SU-DHL-6 (cell line): Measurements from ENCODE around the gene MYO5C.
"Not testable (repeated sequence)": the region's sequence is repeated elsewhere in the genome, so short reads cannot be mapped to it uniquely, and the experiment has no call there.

Experiments
- H2AFZ ChIP-seq: fragments of 200-600 bp; sonication (generic); 2 replicates; pipeline ENCODE4 v1.6.1; 2014; ENCODE audit warnings: low read depth, mild to moderate bottlenecking, moderate library complexity, mixed read lengths, antibody characterized with exemption, low read length; ENCODE audit not compliant: severe bottlenecking
- H3F3A ChIP-seq: fragments of 200-600 bp; shearing (Covaris generic); 2 replicates; pipeline ENCODE4 v1.6.0; 2016; ENCODE audit warnings: antibody characterized with exemption, mild to moderate bottlenecking; ENCODE audit not compliant: insufficient read depth
- H3K27ac ChIP-seq: fragments of 200-600 bp; sonication (generic); 2 replicates; pipeline ENCODE4 v1.5.1; 2016; ENCODE audit warnings: low read depth, mild to moderate bottlenecking, low read length, moderate library complexity, mixed read lengths
- H3K27me3 ChIP-seq: fragments of 200-600 bp; sonication (generic), shearing (Covaris generic); 2 replicates; pipeline ENCODE4 v1.6.0; 2014; ENCODE audit warnings: mild to moderate bottlenecking, low read length
- H3K36me3 ChIP-seq: fragments of 200-600 bp; sonication (generic); 2 replicates; pipeline ENCODE4 v1.6.1; 2014; ENCODE audit warnings: mild to moderate bottlenecking, low read length, mixed read lengths
- H3K4me2 ChIP-seq: fragments of 300-600, 200-600 bp; shearing (Covaris generic), sonication (generic); 2 replicates; pipeline ENCODE4 v1.6.0; 2014; ENCODE audit warnings: low read length, low read depth, mild to moderate bottlenecking; ENCODE audit not compliant: poor library complexity, severe bottlenecking
- H3K4me3 ChIP-seq: fragments of 200-600 bp; sonication (generic); 2 replicates; pipeline ENCODE4 v1.5.1; 2014; ENCODE audit warnings: antibody characterized with exemption, low read length, mild to moderate bottlenecking, mixed read lengths; ENCODE audit not compliant: insufficient read depth, poor library complexity, severe bottlenecking
- H3K79me2 ChIP-seq: fragments of 200-600 bp; sonication (generic); 2 replicates; pipeline ENCODE4 v1.6.1; 2014; ENCODE audit warnings: mild to moderate bottlenecking, low read length, moderate library complexity; ENCODE audit not compliant: insufficient read depth
- H3K9ac ChIP-seq: fragments of 200-600 bp; sonication (generic); 2 replicates; pipeline ENCODE4 v1.7.0; 2014; ENCODE audit warnings: mild to moderate bottlenecking, low read length
- H3K9me2 ChIP-seq: fragments of 200-600 bp; sonication (generic); replicated peaks from 2 replicates; pipeline ENCODE4 v1.6.1; 2014; ENCODE audit warnings: low read length; ENCODE audit not compliant: insufficient read depth
- H3K9me3 ChIP-seq: fragments of 200-600 bp; sonication (generic); 2 replicates; pipeline ENCODE4 v1.6.1; 2014; ENCODE audit warnings: low read length, mixed read lengths; ENCODE audit not compliant: insufficient read depth
- H4K20me1 ChIP-seq: fragments of 200-600 bp; sonication (generic); 2 replicates; pipeline ENCODE4 v1.6.1; 2014; ENCODE audit warnings: low read depth, mild to moderate bottlenecking, antibody characterized with exemption, low read length, moderate library complexity, mixed read lengths
- EZH2phosphoT487 ChIP-seq: fragments of 200-600 bp; sonication (generic), shearing (Covaris generic); conservative IDR thresholded peaks from 2 replicates; pipeline ENCODE4 v1.6.1; 2018; ENCODE audit warnings: mild to moderate bottlenecking, antibody characterized with exemption, low read length, moderate library complexity, mixed read lengths
- TF ChIP-seq, protein P1 (sequence below): fragments of 200-600 bp; sonication (generic); IDR thresholded peaks from one replicate; pipeline ENCODE4 v1.5.1; 2017; ENCODE audit warnings: antibody characterized with exemption, mild to moderate bottlenecking, low read length, moderate library complexity; ENCODE audit not compliant: insufficient read depth, poor library complexity, severe bottlenecking

The MYO5C gene

GRCh38 chr15:52287114-52287513, 8.5 kb downstream of the MYO5C start:
- Histone ChIP-seq H3F3A (no peaks in the 10 kb centered on the region), H3K4me3 (no peak overlapping the region), H3K27me3 (no peaks in the 10 kb centered on the region), H3K27ac (no peak overlapping the region), H3K9me2 (no peaks in the 10 kb centered on the region), H3K4me2 (no peak overlapping the region), H3K9ac (no peak overlapping the region), H3K36me3 (no peaks in the 10 kb centered on the region), H3K9me3 (no peaks in the 10 kb centered on the region), H4K20me1 (no peaks in the 10 kb centered on the region), H3K79me2 (no peaks in the 10 kb centered on the region), H2AFZ (no peak overlapping the region)
- no peak for TF ChIP-seq EZH2phosphoT487

DNA sequence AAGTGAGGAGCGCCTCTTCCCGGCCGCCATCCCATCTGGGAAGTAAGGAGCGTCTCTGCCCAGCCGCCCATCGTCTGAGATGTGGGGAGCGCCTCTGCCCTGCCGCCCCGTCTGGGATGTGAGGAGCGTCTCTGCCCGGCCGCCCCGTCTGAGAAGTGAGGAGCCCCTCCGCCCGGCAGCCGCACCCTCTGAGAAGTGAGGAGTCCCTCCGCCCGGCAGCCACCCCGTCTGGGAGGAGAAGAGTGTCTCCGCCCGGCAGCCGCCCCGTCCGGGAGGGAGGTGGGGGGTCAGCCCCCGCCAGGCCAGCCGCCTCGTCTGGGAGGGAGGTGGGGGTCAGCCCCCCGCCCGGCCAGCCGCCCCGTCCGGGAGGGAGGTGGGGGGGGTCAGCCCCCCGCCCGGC, 9.7 kb downstream of the MYO5C start:
- not testable (repeated sequence) for H3K9ac ChIP-seq, H2AFZ ChIP-seq, H3K4me2 ChIP-seq, H3K36me3 ChIP-seq, H3K9me3 ChIP-seq, H3K9me2 ChIP-seq, H3K4me3 ChIP-seq, H3F3A ChIP-seq, H3K27ac ChIP-seq, H3K79me2 ChIP-seq, H4K20me1 ChIP-seq, H3K27me3 ChIP-seq

GRCh38 chr15:52284164-52284563, 11.4 kb downstream of the MYO5C start:
- Histone ChIP-seq H3K36me3 (no peaks in the 10 kb centered on the region), H3K9me2 (no peaks in the 10 kb centered on the region), H3F3A (no peaks in the 10 kb centered on the region), H4K20me1 (no peaks in the 10 kb centered on the region), H3K9ac (no peak overlapping the region), H3K4me2 (no peak overlapping the region), H3K27ac (no peak overlapping the region), H3K4me3 (no peak overlapping the region), H3K9me3 (no peaks in the 10 kb centered on the region), H3K27me3 (no peaks in the 10 kb centered on the region), H3K79me2 (no peaks in the 10 kb centered on the region), H2AFZ (no peak overlapping the region)
- TF ChIP-seq, protein P1, sequence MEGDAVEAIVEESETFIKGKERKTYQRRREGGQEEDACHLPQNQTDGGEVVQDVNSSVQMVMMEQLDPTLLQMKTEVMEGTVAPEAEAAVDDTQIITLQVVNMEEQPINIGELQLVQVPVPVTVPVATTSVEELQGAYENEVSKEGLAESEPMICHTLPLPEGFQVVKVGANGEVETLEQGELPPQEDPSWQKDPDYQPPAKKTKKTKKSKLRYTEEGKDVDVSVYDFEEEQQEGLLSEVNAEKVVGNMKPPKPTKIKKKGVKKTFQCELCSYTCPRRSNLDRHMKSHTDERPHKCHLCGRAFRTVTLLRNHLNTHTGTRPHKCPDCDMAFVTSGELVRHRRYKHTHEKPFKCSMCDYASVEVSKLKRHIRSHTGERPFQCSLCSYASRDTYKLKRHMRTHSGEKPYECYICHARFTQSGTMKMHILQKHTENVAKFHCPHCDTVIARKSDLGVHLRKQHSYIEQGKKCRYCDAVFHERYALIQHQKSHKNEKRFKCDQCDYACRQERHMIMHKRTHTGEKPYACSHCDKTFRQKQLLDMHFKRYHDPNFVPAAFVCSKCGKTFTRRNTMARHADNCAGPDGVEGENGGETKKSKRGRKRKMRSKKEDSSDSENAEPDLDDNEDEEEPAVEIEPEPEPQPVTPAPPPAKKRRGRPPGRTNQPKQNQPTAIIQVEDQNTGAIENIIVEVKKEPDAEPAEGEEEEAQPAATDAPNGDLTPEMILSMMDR = no peak
- no peak for TF ChIP-seq EZH2phosphoT487

- Histone ChIP-seq H3K4me3 (no peak overlapping the region), H3K9ac (no peak overlapping the region), H3K4me2 (no peak overlapping the region), H3K36me3 (no peaks in the 10 kb centered on the region), H3K27ac (no peak overlapping the region), H3K79me2 (no peaks in the 10 kb centered on the region), H3F3A (no peaks in the 10 kb centered on the region), H3K9me3 (no peaks in the 10 kb centered on the region), H4K20me1 (no peaks in the 10 kb centered on the region), H2AFZ (no peak overlapping the region), H3K27me3 (no peaks in the 10 kb centered on the region), H3K9me2 (no peaks in the 10 kb centered on the region)
- TF ChIP-seq, protein P1 = no peak
- TF ChIP-seq EZH2phosphoT487 = no peak
Measured at GRCh38 chr15:52283281-52283680, 12.3 kb downstream of the MYO5C start.
